GM20431 (cell line): ENCODE measurements around the gene EYA3.
"Not testable (repeated sequence)": the region's sequence is repeated elsewhere in the genome, so short reads cannot be mapped to it uniquely, and the experiment has no call there.

Source experiments
- in situ Hi-C: fragments of 300-500 bp; cut with MseI, MboI; formaldehyde crosslinking; loops from one replicate; pipeline ENCODE4 v1.15.0; 2020; ENCODE audit warnings: low sequenced_read_pairs; ENCODE audit not compliant: unreplicated experiment

Gene EYA3

DNA sequence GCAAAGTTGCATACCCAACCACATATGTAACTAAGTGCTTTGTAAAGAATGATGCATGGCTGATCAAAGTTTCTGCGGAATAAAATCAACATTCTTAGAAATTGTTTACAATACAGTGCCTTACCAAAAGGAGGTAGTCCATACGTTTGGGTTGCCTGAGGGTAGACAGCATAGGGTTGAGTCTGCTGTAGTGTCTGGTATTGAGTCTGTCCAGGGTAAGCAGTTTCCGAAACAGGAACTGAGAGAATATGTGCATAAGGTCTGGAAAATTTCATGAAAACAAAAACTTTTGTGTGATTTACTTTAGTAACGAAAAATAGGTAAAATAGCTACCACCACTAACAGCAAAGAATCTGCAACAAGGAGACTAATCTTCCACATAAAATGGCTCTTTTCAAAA lies 53.0 kb downstream of the EYA3 start:
- in situ Hi-C loops, result no loop called here

- in situ Hi-C loops, result no loop called here
These were observed 56.1 kb downstream of the EYA3 start for GRCh38 chr1:28032281-28032680.

DNA sequence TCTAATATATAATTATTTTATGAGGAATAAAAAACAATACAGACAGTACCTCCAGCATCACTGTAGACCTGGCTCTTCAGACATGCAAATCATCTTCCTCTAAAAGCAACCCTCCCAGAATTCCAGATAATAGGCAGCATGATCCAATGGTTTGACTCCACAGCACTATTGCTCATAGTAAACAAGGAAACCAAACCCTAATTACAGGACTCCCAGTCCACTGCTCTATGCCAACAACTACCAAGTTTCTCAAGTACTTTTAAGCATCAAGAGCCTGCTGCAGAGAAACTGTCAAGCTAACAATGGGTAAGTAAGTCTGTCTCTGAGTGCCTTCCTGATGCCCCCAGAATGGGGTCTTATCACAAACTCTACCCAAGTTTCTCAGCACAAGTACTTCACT lies 57.2 kb downstream of the EYA3 start:
- in situ Hi-C loops, result no loop called here

DNA sequence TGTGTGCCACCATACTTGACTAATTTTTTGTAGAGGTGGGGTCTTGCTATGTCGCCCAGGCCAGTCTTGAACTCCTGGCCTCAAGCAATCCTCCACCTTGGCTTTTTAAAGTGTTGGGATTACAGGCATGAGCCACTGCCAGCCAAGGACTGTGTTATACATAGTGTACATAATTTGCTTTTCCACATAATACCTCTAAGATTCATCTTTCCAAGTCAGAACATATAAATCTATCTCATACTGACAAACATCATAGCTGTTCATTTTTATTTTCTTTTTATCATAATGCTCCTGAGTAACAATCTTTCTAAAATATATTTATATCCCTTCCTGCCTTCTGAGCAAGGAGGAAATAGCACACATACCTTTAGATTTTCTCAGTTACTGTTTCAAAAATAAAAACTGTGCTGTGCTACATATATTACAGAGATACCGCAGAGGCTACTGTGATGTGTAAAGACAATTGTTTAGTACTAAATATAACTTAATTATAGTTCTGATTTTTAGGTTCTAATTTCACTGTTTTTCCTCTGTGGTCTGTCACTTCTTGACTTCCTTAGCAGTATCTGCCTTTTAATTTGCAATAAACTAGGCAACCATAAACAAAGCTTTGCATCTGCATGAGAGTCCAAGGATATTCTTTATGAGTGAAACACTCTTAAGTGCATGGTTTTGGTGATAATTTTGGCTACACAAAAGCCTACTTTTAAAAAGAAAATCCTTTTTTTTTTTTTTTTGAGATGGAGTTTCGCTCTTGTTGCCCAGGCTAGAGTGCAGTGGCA lies 59.3 kb downstream of the EYA3 start:
- in situ Hi-C loops, result no loop called here

DNA sequence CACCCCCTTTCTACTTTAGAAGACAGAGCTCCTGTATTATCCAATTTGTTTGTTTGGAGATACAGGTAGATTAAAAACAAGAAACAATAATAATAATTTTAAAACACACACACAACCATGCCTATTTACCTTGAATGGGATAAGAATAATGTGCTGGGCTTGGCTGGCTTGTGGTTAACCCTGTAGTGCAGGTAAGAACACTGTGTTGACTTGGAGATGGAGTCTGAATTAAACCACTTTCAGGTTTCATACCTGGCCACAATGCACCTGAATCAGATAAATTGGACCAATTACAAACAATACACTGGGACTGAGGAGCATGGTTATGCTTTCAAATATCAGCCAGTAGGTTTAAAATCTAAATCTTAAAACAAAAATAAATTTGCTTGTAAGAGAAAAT lies 60.8 kb downstream of the EYA3 start:
- in situ Hi-C loops, result no loop called here

- in situ Hi-C loops, result no loop called here
These were observed 61.2 kb downstream of the EYA3 start for GRCh38 chr1:28027238-28027637.

- in situ Hi-C loops, result no loop called here
These were observed 62.1 kb downstream of the EYA3 start for GRCh38 chr1:28026329-28026728.

DNA sequence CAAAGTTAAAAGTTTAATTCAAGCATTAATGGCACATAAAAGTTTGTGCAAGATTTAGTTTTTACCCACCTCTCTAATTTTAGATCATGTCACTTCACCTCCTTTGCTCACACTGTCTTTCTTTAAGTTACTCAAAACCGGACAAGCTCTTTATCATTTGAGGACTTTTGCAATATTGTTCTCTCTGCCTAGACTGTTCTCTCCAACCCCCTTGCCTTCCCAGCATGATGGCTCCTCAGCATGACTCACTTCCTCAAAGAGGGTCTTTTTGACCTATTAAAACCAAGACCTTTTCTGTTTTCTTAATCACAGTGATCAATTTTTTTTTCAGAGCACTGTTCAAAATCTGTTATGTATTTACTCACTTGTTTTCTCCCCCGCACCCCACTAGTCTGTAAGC lies 67.3 kb downstream of the EYA3 start:
- in situ Hi-C loops, result no loop called here

GRCh38 chr1:28010969-28011368 lies 77.4 kb downstream of the EYA3 start:
- in situ Hi-C loops, result no loop called here

GRCh38 chr1:28003117-28003516 lies 85.3 kb downstream of the EYA3 start:
- in situ Hi-C loops, result not testable (repeated sequence)

- in situ Hi-C loops, result no loop called here
These were observed 85.8 kb downstream of the EYA3 start for GRCh38 chr1:28002600-28002999.

DNA sequence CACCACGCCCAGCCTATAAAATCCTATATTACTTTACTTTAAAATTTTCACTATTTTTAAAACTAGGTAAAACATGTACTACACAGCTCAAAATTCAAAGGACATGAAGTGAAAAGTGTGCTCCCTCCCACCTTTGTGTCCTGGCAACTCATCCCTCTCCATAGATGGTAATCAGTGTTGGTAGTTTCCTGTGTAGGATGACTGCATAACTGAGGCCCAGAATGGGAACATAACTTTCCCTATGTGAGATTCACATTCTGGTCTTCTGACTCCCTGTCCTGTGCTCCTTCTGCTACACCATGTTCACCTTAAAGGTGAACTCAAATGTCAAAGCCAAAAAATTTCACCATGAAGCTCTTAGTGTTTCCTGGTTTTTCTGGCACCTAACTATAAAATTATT lies 89.4 kb downstream of the EYA3 start:
- in situ Hi-C loops, result no loop called here

DNA sequence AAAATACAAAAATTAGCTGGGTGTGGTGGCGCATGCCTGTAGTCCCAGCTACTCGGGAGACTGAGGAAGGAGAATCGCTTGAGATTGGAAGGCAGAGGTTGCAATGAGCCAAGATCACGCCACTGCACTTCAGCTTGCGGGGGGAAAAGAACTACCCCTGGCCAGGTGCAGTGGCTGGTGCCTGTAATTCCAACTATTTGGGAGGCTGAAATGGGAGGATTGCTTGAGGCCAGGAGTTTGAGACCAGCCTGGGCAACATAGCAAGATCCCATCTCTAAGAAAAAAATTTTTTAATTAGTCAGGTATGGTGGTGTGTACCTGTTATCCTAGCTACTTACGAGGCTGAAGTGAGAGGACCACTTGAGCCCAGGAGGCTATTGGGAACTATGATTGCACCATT lies 93.9 kb downstream of the EYA3 start:
- in situ Hi-C loops, result not testable (repeated sequence)

GRCh38 chr1:27994060-27994459 lies 94.3 kb downstream of the EYA3 start:
- in situ Hi-C loops, result no loop called here

DNA sequence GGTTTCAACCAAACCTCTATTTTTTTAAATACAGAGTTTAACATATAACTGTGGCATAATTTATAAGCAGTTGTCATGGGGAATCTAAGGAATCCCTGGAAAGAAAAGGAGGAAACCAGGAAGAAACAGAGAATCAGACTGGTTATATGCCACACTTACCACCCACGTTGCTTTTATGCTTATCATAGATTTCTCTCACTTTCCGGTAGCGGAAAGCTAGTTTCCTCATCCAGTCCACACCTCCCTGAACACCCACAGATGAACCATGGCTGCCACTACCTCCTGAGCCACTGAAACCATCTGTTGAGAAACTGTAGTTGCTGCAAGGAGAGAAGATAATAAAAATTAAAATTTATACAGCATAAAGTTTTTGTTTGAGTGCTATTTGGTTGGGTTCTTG lies 95.2 kb downstream of the EYA3 start:
- in situ Hi-C loops, result no loop called here

- in situ Hi-C loops, result no loop called here
These were observed 96.1 kb downstream of the EYA3 start for GRCh38 chr1:27992276-27992675.

GRCh38 chr1:27990920-27991537 lies 97.4 kb downstream of the EYA3 start:
- in situ Hi-C loops, result no loop called here

DNA sequence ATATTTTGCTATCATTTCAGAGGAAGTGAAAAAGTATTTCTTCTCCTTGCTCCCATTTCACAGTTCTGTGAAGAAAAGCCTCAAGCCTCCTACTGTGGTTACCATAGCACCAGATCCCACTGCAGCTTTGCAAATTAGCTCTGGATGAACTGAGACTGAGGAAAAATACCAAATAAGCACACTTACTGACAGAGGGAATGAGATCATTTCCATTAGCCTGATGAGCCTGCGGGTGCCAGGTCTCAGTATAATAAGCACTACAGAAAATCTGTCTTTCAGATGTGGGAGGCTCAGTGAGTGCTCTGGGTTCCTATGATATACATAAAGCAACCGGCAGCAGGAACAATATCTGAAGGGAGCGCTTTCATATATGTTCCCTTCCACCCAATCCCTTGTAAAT lies 107.3 kb downstream of the EYA3 start:
- in situ Hi-C loops, result no loop called here

GRCh38 chr1:27980216-27980845 lies 108.1 kb downstream of the EYA3 start:
- in situ Hi-C loops, result no loop called here

GRCh38 chr1:27979859-27980201 lies 108.6 kb downstream of the EYA3 start:
- in situ Hi-C loops, result no loop called here

DNA sequence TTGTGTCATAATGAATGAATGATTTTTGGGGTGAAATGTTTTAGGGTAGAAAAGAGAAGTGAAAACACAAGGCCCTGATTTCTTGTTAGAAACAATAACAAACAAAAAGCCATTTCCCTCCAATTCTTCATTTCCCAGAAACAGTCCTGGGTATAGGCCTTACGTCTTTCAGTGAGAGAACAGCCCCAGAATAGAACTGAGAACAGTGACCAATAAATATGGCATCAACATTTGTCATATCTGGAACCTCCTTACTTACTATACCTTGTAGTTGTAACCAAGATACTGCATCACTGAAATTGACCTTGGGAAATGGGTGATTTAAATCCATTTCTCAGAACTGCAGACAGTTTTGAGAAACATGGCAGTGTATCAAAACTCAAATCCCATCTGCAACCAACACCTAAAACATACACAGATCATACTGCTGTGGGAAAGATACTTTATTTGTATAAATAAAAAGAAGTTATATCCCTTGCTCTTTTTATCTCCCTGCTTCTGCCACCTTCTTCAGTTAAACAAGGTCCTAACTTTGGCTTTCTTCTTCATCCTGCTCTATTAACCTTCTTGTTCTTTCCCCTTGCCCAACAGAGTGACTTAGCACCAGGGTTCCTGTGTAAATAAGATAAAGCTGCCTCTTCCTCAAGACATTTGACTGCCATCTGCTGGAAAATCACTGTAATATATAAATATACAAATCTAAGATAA lies 109.1 kb downstream of the EYA3 start:
- in situ Hi-C loops, result no loop called here
